PC-3 (cell line): ENCODE measurements around the gene CGB2. TPM values are rescaled to one million over a fixed set of nuclear protein-coding genes. Genes with fewer than 3 reads are reported as not detected.

Experiments
- ATAC-seq: fragments of 200-7000 bp; cut with Tn5 transposase; 2 replicates; pipeline ENCODE4 v1.9.1; 2020; ENCODE audit warnings: mild to moderate bottlenecking, moderate library complexity
- BruUV-seq: library from RNA; stranded (reverse); fragments of 400-500 nt; replicated peaks from 2 replicates; lab custom pipeline; 2021; lab: Mats Ljungman, UMichigan
- CTCF ChIA-PET: fragments of 300-600 bp; sonication (Branson Sonifier 250); formaldehyde crosslinking; loops from one replicate; lab custom pipeline; 2022; ENCODE audit warnings: antibody characterized with exemption; lab: Charles Lee
- POLR2A ChIA-PET: fragments of 300-600 bp; sonication (Branson Sonifier 250); formaldehyde crosslinking; loops from one replicate; lab custom pipeline; 2022; ENCODE audit warnings: antibody characterized with exemption; ENCODE audit not compliant: unreplicated experiment; lab: Charles Lee
- DNase-seq: peaks from one replicate; pipeline ENCODE4 v3.0.0-alpha.2; 2015
- H2AFZ ChIP-seq: fragments of 300-600 bp; sonication (generic); 2 replicates; pipeline ENCODE4 v1.6.0; 2016; ENCODE audit warnings: antibody characterized with exemption, low read length
- H3F3A ChIP-seq: fragments of 300-600 bp; sonication (generic); one replicate; pipeline ENCODE4 v1.6.0; 2017; ENCODE audit warnings: antibody characterized with exemption, low read length, control low read depth, mild to moderate bottlenecking; ENCODE audit not compliant: unreplicated experiment
- H3K27ac ChIP-seq: fragments of 300-600 bp; sonication (generic); 2 replicates; pipeline ENCODE4 v1.5.1; 2016; ENCODE audit warnings: mild to moderate bottlenecking, low read length
- H3K27me3 ChIP-seq: fragments of 300-600 bp; sonication (generic); 2 replicates; pipeline ENCODE4 v1.6.1; 2016; ENCODE audit warnings: low read length, mixed read lengths
- H3K36me3 ChIP-seq: fragments of 300-600 bp; sonication (generic); 2 replicates; pipeline ENCODE4 v1.6.1; 2016; ENCODE audit warnings: low read depth, mixed run types, low read length, mixed read lengths
- H3K4me1 ChIP-seq: fragments of 300-600 bp; sonication (generic); 2 replicates; pipeline ENCODE4 v1.5.1; 2016; ENCODE audit warnings: low read length; ENCODE audit not compliant: insufficient read depth
- H3K4me2 ChIP-seq: fragments of 300-600 bp; sonication (generic); 2 replicates; pipeline ENCODE4 v1.6.0; 2016; ENCODE audit warnings: low read length
- H3K4me3 ChIP-seq: fragments of 300-600 bp; sonication (generic); 2 replicates; pipeline ENCODE4 v1.5.1; 2016; ENCODE audit warnings: mild to moderate bottlenecking, low read length, mixed read lengths
- H3K79me2 ChIP-seq: fragments of 300-600 bp; sonication (generic); 2 replicates; pipeline ENCODE4 v1.6.1; 2017; ENCODE audit warnings: low read length, mixed read lengths
- H3K9ac ChIP-seq: fragments of 300-600 bp; sonication (generic); 2 replicates; pipeline ENCODE4 v1.6.0; 2016; ENCODE audit warnings: mild to moderate bottlenecking, low read length
- H3K9me2 ChIP-seq: fragments of 300-600 bp; sonication (generic); replicated peaks from 2 replicates; pipeline ENCODE4 v1.6.1; 2016; ENCODE audit warnings: mixed run types, low read length, mixed read lengths
- H3K9me3 ChIP-seq: fragments of 300-600 bp; sonication (generic); 2 replicates; pipeline ENCODE4 v1.6.1; 2016; ENCODE audit warnings: low read length, mixed read lengths
- H4K20me1 ChIP-seq: fragments of 300-600 bp; sonication (generic); 2 replicates; pipeline ENCODE4 v1.6.1; 2016; ENCODE audit warnings: low read length, mixed read lengths
- CTCF ChIP-seq: fragments of 300-600 bp; sonication (generic); conservative IDR thresholded peaks from 2 replicates; pipeline ENCODE4 v1.5.1; 2017; ENCODE audit warnings: antibody characterized with exemption, low read depth, mild to moderate bottlenecking, low read length
- EZH2 ChIP-seq: fragments of 300-600 bp; sonication (generic); IDR thresholded peaks from one replicate; pipeline ENCODE4 v1.6.1; 2017; ENCODE audit warnings: antibody characterized with exemption, mild to moderate bottlenecking, low read length; ENCODE audit not compliant: unreplicated experiment
- EZH2phosphoT487 ChIP-seq: fragments of 300-600 bp; sonication (generic); IDR thresholded peaks from 2 replicates; pipeline ENCODE4 v1.6.1; 2018; ENCODE audit warnings: mild to moderate bottlenecking, antibody characterized with exemption, low read length, borderline replicate concordance
- intact Hi-C: fragments of 100-400 bp; cut with micrococcal nuclease; formaldehyde crosslinking; loops from 2 replicates; pipeline ENCODE4 v1.9.0; 2023
- total RNA-seq: library from RNA; depleted of rRNA; stranded (reverse); fragments of >200 nt; gene quantifications from 2 replicates; pipeline ENCODE4 v1.2.3, GENCODE V29; 2014

The CGB2 gene
- total RNA-seq, 1 experiment from 2014 or later: not detected

- POLR2A ChIA-PET: no interaction called here
Measured at GRCh38 chr19:49009828-49010227, 21.9 kb upstream of the CGB2 start.

GRCh38 chr19:49010453-49010852 is 21.2 kb upstream of the CGB2 start:
- TF ChIP-seq EZH2phosphoT487 (no peak), CTCF (no peak), EZH2 (no peak)
- no peak for ATAC-seq
- no peaks in the 10 kb centered on the region for H3K4me1 ChIP-seq
- no peaks in the 10 kb centered on the region for H4K20me1 ChIP-seq
- H3K9me3 ChIP-seq: no peaks in the 10 kb centered on the region
- no peaks in the 10 kb centered on the region for H3F3A ChIP-seq
- no peaks in the 10 kb centered on the region for H3K9me2 ChIP-seq
- POLR2A ChIA-PET: no interaction called here
- CTCF ChIA-PET: interaction anchor here (0.6 kb wide), 1 partner anchor 463 kb away, joined by 3 read pairs; no protein-coding TSS in a partner anchor
- H3K27ac ChIP-seq: no peak overlapping the region
- H3K36me3 ChIP-seq: peaks cover 3% of the 10 kb centered on the region; the same call in 1 of the 2 replicates
- BruUV-seq: no TSS peak
- no peak overlapping the region for H3K4me3 ChIP-seq
- H3K27me3 ChIP-seq: no peaks in the 10 kb centered on the region
- no peak for DNase-seq
- H2AFZ ChIP-seq: no peak overlapping the region
- intact Hi-C loops: no loop called here
- H3K9ac ChIP-seq: no peak overlapping the region
- no peak overlapping the region for H3K4me2 ChIP-seq
- H3K79me2 ChIP-seq: no peaks in the 10 kb centered on the region

More at GRCh38 chr19:49009828-49010227, 21.9 kb upstream of the CGB2 start:
- CTCF ChIA-PET: interaction anchor here (0.6 kb wide), 1 partner anchor 464 kb away, joined by 3 read pairs; no protein-coding TSS in a partner anchor
- H3K27me3 ChIP-seq: no peaks in the 10 kb centered on the region
- no peak for DNase-seq
- H3K36me3 ChIP-seq: peaks cover 8% of the 10 kb centered on the region; the same call in 1 of the 2 replicates
- no peak overlapping the region for H3K27ac ChIP-seq
- no peaks in the 10 kb centered on the region for H4K20me1 ChIP-seq
- BruUV-seq: no TSS peak
- H3K9me2 ChIP-seq: no peaks in the 10 kb centered on the region
- intact Hi-C loops: no loop called here
- H3K4me2 ChIP-seq: no peak overlapping the region
- no peak for ATAC-seq
- no peaks in the 10 kb centered on the region for H3K79me2 ChIP-seq
- no peak overlapping the region for H3K9ac ChIP-seq
- TF ChIP-seq EZH2 (no peak), CTCF (no peak), EZH2phosphoT487 (no peak)
- H2AFZ ChIP-seq: no peak overlapping the region
- H3K4me1 ChIP-seq: no peaks in the 10 kb centered on the region
- H3K4me3 ChIP-seq: no peak overlapping the region
- H3K9me3 ChIP-seq: no peaks in the 10 kb centered on the region
- H3F3A ChIP-seq: no peaks in the 10 kb centered on the region

- no TSS peak for BruUV-seq
- CTCF ChIA-PET: no interaction called here
- Histone ChIP-seq H3K27me3 (no peaks in the 10 kb centered on the region), H3K4me3 (no peak overlapping the region), H3K9me2 (no peaks in the 10 kb centered on the region), H3F3A (no peaks in the 10 kb centered on the region), H3K36me3 (peaks cover 3% of the 10 kb centered on the region; the same call in 1 of the 2 replicates), H3K9me3 (no peaks in the 10 kb centered on the region), H2AFZ (no peak overlapping the region), H3K79me2 (no peaks in the 10 kb centered on the region), H3K4me2 (no peak overlapping the region), H3K4me1 (no peaks in the 10 kb centered on the region), H3K27ac (no peak overlapping the region), H3K9ac (no peak overlapping the region), H4K20me1 (no peaks in the 10 kb centered on the region)
- ATAC-seq (no peak), DNase-seq (no peak)
- TF ChIP-seq CTCF (no peak), EZH2phosphoT487 (no peak), EZH2 (no peak)
- POLR2A ChIA-PET: no interaction called here
- intact Hi-C loops: no loop called here
Measured at GRCh38 chr19:49011194-49011593, 20.5 kb upstream of the CGB2 start.
